A204.1 (cell line): ENCODE results near the gene MTHFD2L.

Experiments
- FAIRE-seq: peaks from 2 replicates; lab custom pipeline; 2012; peaks lifted over from hg19 to GRCh38; lab: Jason Lieb, UNC

Gene MTHFD2L

GRCh38 chr4:74132944-74133343 is 25.0 kb upstream of the MTHFD2L start:
- FAIRE-seq = no peak

DNA sequence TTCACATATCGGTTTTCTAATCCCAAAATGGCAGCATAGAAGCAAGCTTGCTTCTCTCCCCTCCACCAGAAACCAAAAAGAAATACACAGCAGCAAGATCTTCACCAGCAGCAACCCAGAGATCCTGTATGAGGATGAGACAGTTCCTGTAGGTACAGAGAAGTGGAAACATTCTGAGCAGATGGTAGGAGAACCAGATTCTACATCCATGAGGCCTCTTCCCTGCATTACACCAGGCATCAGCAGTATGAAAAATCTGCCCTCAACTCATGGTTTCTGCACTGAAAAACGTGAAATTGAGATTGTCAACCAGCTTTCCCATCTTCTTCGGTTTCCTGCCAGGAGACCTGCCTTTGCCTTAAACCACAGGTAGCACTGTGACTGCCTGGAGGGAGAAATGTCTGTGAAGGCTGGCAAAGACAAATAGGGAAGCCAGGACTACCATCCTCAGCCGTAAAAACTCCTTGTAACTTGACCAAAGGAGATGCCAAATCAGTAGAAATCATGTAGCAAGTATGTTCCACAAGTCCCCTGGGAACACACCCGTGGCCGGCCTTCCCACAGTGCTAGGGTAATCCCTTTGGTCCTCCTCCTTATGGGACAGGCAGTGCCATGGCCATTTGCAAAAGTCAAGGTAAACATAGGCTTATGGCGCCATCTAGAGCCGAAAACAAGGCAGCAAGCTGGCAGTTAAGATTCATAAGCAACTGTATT is 24.0 kb upstream of the MTHFD2L start:
- peak; percentile 49 for FAIRE-seq

- FAIRE-seq = no peak
These were observed 23.4 kb upstream of the MTHFD2L start for GRCh38 chr4:74134500-74134852.

- FAIRE-seq = no peak
These were observed 11.3 kb upstream of the MTHFD2L start for GRCh38 chr4:74146581-74147129.

- no peak for FAIRE-seq
These were observed 9.7 kb upstream of the MTHFD2L start for GRCh38 chr4:74148205-74148604.

GRCh38 chr4:74152836-74153235 is 5.1 kb upstream of the MTHFD2L start:
- FAIRE-seq = no peak

GRCh38 chr4:74156521-74156920 is 1.4 kb upstream of the MTHFD2L start:
- FAIRE-seq = no peak

DNA sequence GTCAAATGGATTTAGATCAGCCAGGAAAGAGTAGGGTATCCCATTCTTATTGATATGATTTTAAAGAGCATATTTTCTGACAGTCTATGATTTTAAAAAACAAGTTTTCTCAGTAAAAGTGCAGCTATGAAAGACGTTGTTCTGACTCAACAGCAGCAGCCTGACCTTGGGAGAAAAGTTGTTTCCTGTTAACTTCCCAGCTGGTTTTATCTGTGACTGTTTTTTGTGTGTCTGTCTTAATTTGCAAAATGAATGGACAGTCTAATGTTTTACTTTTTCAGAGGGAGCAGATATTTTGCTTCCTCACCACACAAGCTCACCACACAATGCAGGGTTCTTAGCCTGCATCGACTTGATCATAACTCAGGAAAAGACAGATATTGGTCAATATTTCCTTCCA is 764 bp upstream of the MTHFD2L start:
- FAIRE-seq = no peak

GRCh38 chr4:74158466-74159142 is 686 bp downstream of the MTHFD2L start:
- no peak for FAIRE-seq

GRCh38 chr4:74159143-74159709 is 1.3 kb downstream of the MTHFD2L start:
- no peak for FAIRE-seq

DNA sequence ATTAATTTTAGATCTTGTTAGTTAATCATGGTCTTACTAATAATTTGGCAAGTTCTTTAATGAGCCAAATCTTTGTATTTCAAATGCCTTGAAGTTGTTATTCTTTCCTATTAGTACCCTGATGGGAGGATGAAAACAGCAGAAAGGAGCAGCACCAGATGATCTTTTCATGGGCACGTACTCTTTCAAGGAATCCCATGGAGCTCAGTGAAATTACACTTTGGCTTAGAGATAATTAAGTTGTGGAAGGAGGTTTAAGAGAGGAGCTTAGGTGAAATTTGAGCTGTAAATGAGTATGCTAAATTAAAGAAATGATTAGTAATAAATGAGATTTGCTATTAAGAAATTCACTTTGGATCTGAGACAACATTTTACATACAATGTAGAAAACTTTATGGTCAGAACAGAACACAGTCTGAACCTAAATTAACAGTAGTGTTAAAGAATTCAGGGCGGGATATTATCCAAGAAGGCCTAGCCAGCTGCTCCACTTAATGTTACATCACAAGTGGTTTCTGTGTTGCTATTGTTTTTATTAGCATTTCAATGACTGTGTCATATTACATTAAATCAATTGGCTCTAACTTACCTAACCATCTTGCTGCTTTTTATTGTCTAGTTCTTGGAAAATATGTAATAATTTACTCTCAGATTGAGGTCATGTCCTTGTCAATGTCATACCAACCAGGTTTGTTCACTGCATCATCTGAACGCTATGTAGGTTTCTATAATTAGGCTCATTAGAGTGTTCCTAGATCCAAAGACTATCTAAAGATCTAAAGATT is 3.9 kb downstream of the MTHFD2L start:
- no peak for FAIRE-seq

GRCh38 chr4:74166135-74166534 is 8.2 kb downstream of the MTHFD2L start:
- no peak for FAIRE-seq

DNA sequence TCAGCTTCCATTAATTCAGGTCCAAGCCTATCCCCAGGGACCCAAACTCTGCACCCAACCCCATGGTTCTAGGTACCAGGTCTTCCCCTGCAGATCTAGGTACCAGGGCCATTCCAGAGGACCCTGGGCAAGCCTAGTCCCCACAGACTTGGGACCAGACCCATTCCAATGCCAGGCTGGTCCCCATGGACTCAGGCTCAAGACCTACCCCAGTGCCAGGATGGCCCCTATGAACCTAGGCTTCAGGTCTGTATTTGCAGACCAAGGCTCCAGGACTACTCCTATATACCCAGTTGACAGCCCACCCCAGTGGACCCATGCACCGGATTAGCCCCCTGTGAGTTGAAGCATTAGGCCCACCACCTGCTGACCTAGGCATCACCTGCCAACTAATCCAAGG is 8.9 kb downstream of the MTHFD2L start:
- FAIRE-seq = no peak

DNA sequence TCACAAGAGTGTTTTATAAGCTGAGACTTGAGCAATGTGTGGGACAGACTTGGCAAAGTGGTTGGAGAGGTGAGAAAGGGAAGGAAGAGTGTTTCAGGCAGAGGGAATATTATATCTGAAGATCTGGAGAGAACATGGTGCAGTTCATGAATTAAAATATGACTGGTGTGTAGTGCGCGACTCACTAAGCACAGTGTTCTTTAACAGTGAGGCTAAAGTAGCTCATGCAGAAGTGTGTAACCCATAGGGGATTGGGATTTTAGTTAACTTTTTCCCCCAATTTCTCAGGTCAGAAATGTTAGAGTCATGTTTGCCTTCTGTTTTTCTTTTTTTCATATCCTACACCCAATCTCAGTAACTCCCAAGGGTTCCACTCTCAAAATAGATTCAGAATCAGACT is 9.7 kb downstream of the MTHFD2L start:
- FAIRE-seq = no peak

DNA sequence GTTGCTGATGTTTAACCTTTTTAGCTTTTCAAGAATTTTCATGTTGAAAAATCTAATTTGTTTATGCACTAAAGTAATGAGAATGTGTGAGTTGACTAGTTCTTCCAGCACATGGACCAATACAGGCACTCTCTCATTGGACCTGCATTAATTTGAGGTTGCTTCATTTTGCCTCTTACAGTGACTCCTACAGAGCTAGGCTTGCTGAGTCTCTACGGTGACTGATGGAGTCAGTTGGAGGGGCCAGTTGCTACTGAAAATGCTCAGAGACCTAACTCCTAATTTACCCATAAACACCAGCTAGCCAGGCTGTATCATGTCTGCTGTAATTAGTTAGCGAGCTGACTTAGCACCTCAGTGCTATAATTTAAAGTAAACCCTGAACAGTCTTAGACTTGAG is 10.9 kb downstream of the MTHFD2L start:
- FAIRE-seq = no peak

GRCh38 chr4:74173321-74173720 is 15.4 kb downstream of the MTHFD2L start:
- FAIRE-seq = no peak

- FAIRE-seq = no peak
These were observed 16.5 kb downstream of the MTHFD2L start for GRCh38 chr4:74174421-74174820.

- FAIRE-seq = no peak
These were observed 17.0 kb downstream of the MTHFD2L start for GRCh38 chr4:74174941-74175340.

GRCh38 chr4:74175379-74175778 is 17.5 kb downstream of the MTHFD2L start:
- no peak for FAIRE-seq

DNA sequence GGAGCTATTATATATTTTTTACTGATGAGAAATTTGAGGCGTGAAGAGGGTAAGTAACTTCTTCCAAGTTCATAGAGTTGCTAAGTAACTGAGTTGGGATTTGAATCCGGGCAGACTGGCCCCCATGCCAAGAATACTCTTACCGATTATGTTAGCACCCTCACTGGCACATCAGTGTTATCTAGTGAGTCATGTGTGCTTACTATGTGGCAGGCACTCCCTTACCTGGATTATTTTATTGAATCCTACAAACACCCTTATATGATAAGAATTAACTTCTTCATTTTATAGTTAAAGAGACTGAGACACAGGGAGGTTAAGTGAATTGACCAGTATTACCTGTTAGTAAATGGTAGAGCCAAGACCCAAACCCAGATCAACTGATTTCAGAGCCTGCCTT is 20.9 kb downstream of the MTHFD2L start:
- no peak for FAIRE-seq

- no peak for FAIRE-seq
These were observed 23.3 kb downstream of the MTHFD2L start for GRCh38 chr4:74181219-74181618.

- no peak for FAIRE-seq
These were observed 31.0 kb downstream of the MTHFD2L start for GRCh38 chr4:74188912-74189311.
